CD4-positive, alpha-beta T cell (primary cell): Measurements from ENCODE around the gene MNDA. TPM values are rescaled to one million over a fixed set of nuclear protein-coding genes. Genes with fewer than 3 reads are reported as not detected.

Experiments used
- ATAC-seq: fragments of 200-7000 bp; cut with Tn5 transposase; one replicate; pipeline ENCODE4 v1.10.0; 2022; ENCODE audit warnings: mild to moderate bottlenecking; ENCODE audit not compliant: poor library complexity
- CTCF ChIA-PET: fragments of 350-600 bp; sonication (Branson Sonifier 250); formaldehyde crosslinking; loops from one replicate; lab custom pipeline; 2021; ENCODE audit warnings: antibody characterized with exemption, inconsistent platforms; lab: Charles Lee
- POLR2A ChIA-PET: fragments of 350-600 bp; sonication (Branson Sonifier 250); formaldehyde crosslinking; loops from one replicate; lab custom pipeline; 2021; ENCODE audit warnings: antibody characterized with exemption, inconsistent platforms; lab: Charles Lee
- DNase-seq, 14 experiments: peaks; one replicate each; pipeline ENCODE4 v3.0.0-alpha.2; 2013 to 2020; ENCODE audit warnings: mixed read lengths in 2 of 14
- H3K27ac ChIP-seq, 2 donors: one replicate each; pipeline versions ENCODE4 v1.5.1 to v1.7.0; 2013; ENCODE audit warnings: low read length in 2 of 2, low read depth in 1 of 2, mild to moderate bottlenecking in 1 of 2
- H3K27me3 ChIP-seq, 2 experiments: 1 replicate in 1 of 2; 2 replicates in 1 of 2; pipeline versions ENCODE4 v1.6.1 to v1.7.0; 2013; ENCODE audit warnings: low read length in 2 of 2, control low read depth in 1 of 2, mild to moderate bottlenecking in 1 of 2, moderate library complexity in 1 of 2; ENCODE audit not compliant: insufficient read depth in 2 of 2, control insufficient read depth in 1 of 2
- H3K36me3 ChIP-seq: one replicate; pipeline ENCODE4 v1.6.1; 2013; ENCODE audit warnings: low read length, control low read depth; ENCODE audit not compliant: insufficient read depth
- H3K4me1 ChIP-seq: one replicate; pipeline ENCODE4 v1.6.1; 2013; ENCODE audit warnings: low read length, control low read depth; ENCODE audit not compliant: insufficient read depth
- H3K4me3 ChIP-seq: one replicate; pipeline ENCODE4 v1.5.1; 2013; ENCODE audit warnings: mild to moderate bottlenecking, low read length, moderate library complexity
- H3K9me3 ChIP-seq, 2 experiments: 1 replicate in 1 of 2; 2 replicates in 1 of 2; pipeline versions ENCODE4 v1.6.1 to v1.7.0; 2013; ENCODE audit warnings: low read length in 2 of 2, mild to moderate bottlenecking in 2 of 2, control low read depth in 1 of 2, moderate library complexity in 1 of 2; ENCODE audit not compliant: control insufficient read depth in 1 of 2, insufficient read depth in 1 of 2
- H3K27ac Mint-ChIP-seq: one replicate; pipeline ENCODE4 v1.8.0; 2020; ENCODE audit warnings: mixed read lengths
- H3K27me3 Mint-ChIP-seq: one replicate; pipeline ENCODE4 v1.8.0; 2021; ENCODE audit warnings: mixed read lengths
- H3K36me3 Mint-ChIP-seq: one replicate; pipeline ENCODE4 v1.8.0; 2021; ENCODE audit warnings: low read depth, mixed read lengths
- H3K4me1 Mint-ChIP-seq: one replicate; pipeline ENCODE4 v1.8.0; 2021; ENCODE audit warnings: low read depth, mixed read lengths
- H3K4me3 Mint-ChIP-seq: one replicate; pipeline ENCODE4 v1.8.0; 2020; ENCODE audit warnings: mild to moderate bottlenecking, mixed read lengths
- H3K9me3 Mint-ChIP-seq: one replicate; pipeline ENCODE4 v1.8.0; 2020; ENCODE audit warnings: mixed read lengths
- intact Hi-C, 2 experiments: fragments of 100-400 bp; cut with DNase I in 1 of 2; cut with micrococcal nuclease in 1 of 2; formaldehyde crosslinking; loops; one replicate each; pipeline versions ENCODE4 v1.15.1 to v1.9.0; 2023 to 2025; cut with DNase I, micrococcal nuclease
- total RNA-seq, 174 experiments: library from RNA in 2 of 174; stranded (reverse) in 2 of 174; gene quantifications; one replicate each; pipeline ENCODE4 v1.2.3 and lab custom pipeline; 2021 to 2026
- TF ChIP-seq, protein P1 (sequence below): fragments of 200-600 bp; IDR thresholded peaks from one replicate; pipeline ENCODE4 v1.8.0; 2022; ENCODE audit warnings: antibody characterized with exemption, mild to moderate bottlenecking

The MNDA gene
- total RNA-seq, 2 experiments from 2014 or later = 0.88 to 1.1 TPM

GRCh38 chr1:158836038-158836437 is 4.9 kb downstream of the MNDA start:
- no peak overlapping the region for H3K4me3 Mint-ChIP-seq
- no peak for ATAC-seq

GRCh38 chr1:158838660-158839059 is 7.5 kb downstream of the MNDA start:
- DNase-seq = no peak
- TF ChIP-seq, protein P1, sequence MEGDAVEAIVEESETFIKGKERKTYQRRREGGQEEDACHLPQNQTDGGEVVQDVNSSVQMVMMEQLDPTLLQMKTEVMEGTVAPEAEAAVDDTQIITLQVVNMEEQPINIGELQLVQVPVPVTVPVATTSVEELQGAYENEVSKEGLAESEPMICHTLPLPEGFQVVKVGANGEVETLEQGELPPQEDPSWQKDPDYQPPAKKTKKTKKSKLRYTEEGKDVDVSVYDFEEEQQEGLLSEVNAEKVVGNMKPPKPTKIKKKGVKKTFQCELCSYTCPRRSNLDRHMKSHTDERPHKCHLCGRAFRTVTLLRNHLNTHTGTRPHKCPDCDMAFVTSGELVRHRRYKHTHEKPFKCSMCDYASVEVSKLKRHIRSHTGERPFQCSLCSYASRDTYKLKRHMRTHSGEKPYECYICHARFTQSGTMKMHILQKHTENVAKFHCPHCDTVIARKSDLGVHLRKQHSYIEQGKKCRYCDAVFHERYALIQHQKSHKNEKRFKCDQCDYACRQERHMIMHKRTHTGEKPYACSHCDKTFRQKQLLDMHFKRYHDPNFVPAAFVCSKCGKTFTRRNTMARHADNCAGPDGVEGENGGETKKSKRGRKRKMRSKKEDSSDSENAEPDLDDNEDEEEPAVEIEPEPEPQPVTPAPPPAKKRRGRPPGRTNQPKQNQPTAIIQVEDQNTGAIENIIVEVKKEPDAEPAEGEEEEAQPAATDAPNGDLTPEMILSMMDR = no peak
- intact Hi-C loops = no loop called here
- Mint-ChIP-seq H3K36me3 (no peaks in the 10 kb centered on the region), H3K4me3 (no peak overlapping the region), H3K4me1 (no peaks in the 10 kb centered on the region), H3K27ac (no peak overlapping the region), H3K27me3 (peaks cover 36% of the 10 kb centered on the region), H3K9me3 (peaks cover 4% of the 10 kb centered on the region)
- Histone ChIP-seq H3K4me3 (no peak overlapping the region), H3K4me1 (no peaks in the 10 kb centered on the region), H3K27ac (no peak overlapping the region), H3K27me3 (no peaks in the 10 kb centered on the region), H3K9me3 (peaks cover 0 to 6% of the 10 kb centered on the region in 2 experiments), H3K36me3 (no peaks in the 10 kb centered on the region)
- ChIA-PET CTCF (interaction anchor here (1.5 kb wide), 1 partner anchor 9 kb away, joined by 3 read pairs; no protein-coding TSS in a partner anchor), POLR2A (no interaction called here)
- ATAC-seq = no peak

More at GRCh38 chr1:158836038-158836437, 4.9 kb downstream of the MNDA start:
- H3K27me3 Mint-ChIP-seq = peaks cover 28% of the 10 kb centered on the region
- H3K27ac Mint-ChIP-seq = no peak overlapping the region
- CTCF ChIA-PET = no interaction called here
- H3K4me1 Mint-ChIP-seq = no peaks in the 10 kb centered on the region
- intact Hi-C loops = no loop called here
- H3K4me3 ChIP-seq = no peak overlapping the region
- no peak for DNase-seq
- peaks cover 0 to 6% of the 10 kb centered on the region in 2 experiments for H3K9me3 ChIP-seq
- H3K4me1 ChIP-seq = no peaks in the 10 kb centered on the region
- H3K27me3 ChIP-seq = no peaks in the 10 kb centered on the region
- no peaks in the 10 kb centered on the region for H3K36me3 Mint-ChIP-seq
- no peaks in the 10 kb centered on the region for H3K36me3 ChIP-seq
- peaks cover 4% of the 10 kb centered on the region for H3K9me3 Mint-ChIP-seq
- POLR2A ChIA-PET = no interaction called here
- H3K27ac ChIP-seq = no peak overlapping the region
- TF ChIP-seq, protein P1 = no peak

DNA sequence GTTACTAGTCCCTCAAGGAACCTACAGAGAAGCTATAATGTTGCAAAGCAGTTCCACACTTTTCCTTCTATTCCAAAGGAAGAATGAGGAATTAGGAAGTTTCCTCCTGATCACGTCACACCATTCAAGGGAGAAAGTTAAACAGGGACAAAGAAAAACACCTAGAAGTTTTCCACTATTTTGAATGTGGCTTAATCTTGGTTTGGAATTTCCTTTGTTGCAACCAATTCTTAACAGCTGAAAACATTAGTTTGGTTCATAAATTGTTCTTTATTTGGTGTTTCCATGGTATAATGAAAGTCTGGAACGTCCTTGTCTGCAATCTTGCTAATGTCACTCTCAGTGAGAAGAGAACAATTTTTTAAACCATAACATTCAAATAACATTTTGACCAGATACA is 8.4 kb downstream of the MNDA start:
- peaks cover 4% of the 10 kb centered on the region for H3K9me3 Mint-ChIP-seq
- POLR2A ChIA-PET = no interaction called here
- DNase-seq (no peak), ATAC-seq (no peak)
- H3K27ac Mint-ChIP-seq = no peak overlapping the region
- Histone ChIP-seq H3K36me3 (no peaks in the 10 kb centered on the region), H3K4me1 (no peaks in the 10 kb centered on the region), H3K4me3 (no peak overlapping the region), H3K27ac (no peak overlapping the region), H3K27me3 (no peaks in the 10 kb centered on the region), H3K9me3 (peaks cover 0 to 6% of the 10 kb centered on the region in 2 experiments)
- intact Hi-C loops = no loop called here
- H3K36me3 Mint-ChIP-seq = no peaks in the 10 kb centered on the region
- H3K4me1 Mint-ChIP-seq = no peaks in the 10 kb centered on the region
- no peak overlapping the region for H3K4me3 Mint-ChIP-seq
- CTCF ChIA-PET = no interaction called here
- TF ChIP-seq, protein P1 = no peak
- peaks cover 42% of the 10 kb centered on the region for H3K27me3 Mint-ChIP-seq
